Measurements from ENCODE around the gene SYNPO2L.

Gene SYNPO2L

DNA sequence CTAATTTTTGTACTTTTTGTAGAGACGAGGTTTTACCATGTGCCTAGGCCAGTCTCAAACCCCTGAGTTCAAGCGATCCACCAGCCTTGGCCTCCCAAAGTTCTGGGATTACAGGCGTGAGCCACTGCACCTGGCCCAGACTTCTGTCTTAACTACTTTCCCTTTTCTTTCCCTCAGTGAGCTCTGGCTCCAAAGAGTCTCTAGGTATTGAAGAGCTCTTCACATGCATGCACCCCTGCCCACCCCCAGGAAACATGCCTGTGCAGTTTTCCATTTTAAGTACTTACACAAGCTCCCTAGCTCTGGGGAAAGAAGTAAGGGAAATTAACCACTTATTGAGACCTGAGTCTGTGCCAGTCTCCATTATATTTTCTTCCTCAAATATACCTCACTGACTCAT, 16.5 kb downstream of the SYNPO2L start:
- Histone ChIP-seq H3K4me1 (ENCODE audit: control insufficient read depth in 1 of 2, insufficient read depth in 2 of 2, low read length in 2 of 2) (peaks cover 11 to 18% of the 10 kb centered on the region in 2 experiments), H3K27ac (ENCODE audit: low read depth, low read length) (no peak overlapping the region), H4K91ac (ENCODE audit: low read depth, low read length) (no peak overlapping the region), H2BK120ac (ENCODE audit: insufficient read depth, low read length, poor library complexity) (no peak overlapping the region), H3K4ac (ENCODE audit: low read depth, low read length) (no peak overlapping the region), H2BK12ac (ENCODE audit: low read length) (no peak overlapping the region), H3K4me3 (ENCODE audit: low read depth, low read length) (no peak overlapping the region), H4K8ac (ENCODE audit: low read depth, low read length) (no peak overlapping the region), H3K79me2 (ENCODE audit: control insufficient read depth, insufficient read depth, low read length, poor library complexity) (peaks cover 3% of the 10 kb centered on the region), H3K27me3 (ENCODE audit: insufficient read depth, low read length) (no peaks in the 10 kb centered on the region), H3K36me3 (ENCODE audit: control insufficient read depth in 1 of 2, insufficient read depth in 2 of 2, low read length in 2 of 2) (peaks cover 2% of the 10 kb centered on the region in 2 experiments), H3K9ac (ENCODE audit: low read length) (no peak overlapping the region), H3K14ac (ENCODE audit: low read length) (no peak overlapping the region), H2AK5ac (ENCODE audit: low read length) (no peak overlapping the region), H3K4me2 (ENCODE audit: low read length) (peak overlapping the region; percentile 14), H3K23ac (ENCODE audit: low read length) (no peak overlapping the region), H3K79me1 (ENCODE audit: low read length) (peaks cover 10% of the 10 kb centered on the region), H3K18ac (ENCODE audit: low read length) (no peak overlapping the region), H3K9me3 (ENCODE audit: insufficient read depth, low read depth, low read length) (no peaks in the 10 kb centered on the region), H2AFZ (ENCODE audit: insufficient read depth, low read length, poor library complexity) (no peak overlapping the region), H2BK5ac (ENCODE audit: low read depth, low read length, poor library complexity) (no peak overlapping the region), H4K12ac (ENCODE audit: low read depth, low read length) (no peak overlapping the region)
- no peak for DNase-seq
- no CpG with 5 or more reads among the region's 3 CpGs for WGBS (ENCODE audit: extremely low coverage, insufficient coverage, insufficient read length)

DNA sequence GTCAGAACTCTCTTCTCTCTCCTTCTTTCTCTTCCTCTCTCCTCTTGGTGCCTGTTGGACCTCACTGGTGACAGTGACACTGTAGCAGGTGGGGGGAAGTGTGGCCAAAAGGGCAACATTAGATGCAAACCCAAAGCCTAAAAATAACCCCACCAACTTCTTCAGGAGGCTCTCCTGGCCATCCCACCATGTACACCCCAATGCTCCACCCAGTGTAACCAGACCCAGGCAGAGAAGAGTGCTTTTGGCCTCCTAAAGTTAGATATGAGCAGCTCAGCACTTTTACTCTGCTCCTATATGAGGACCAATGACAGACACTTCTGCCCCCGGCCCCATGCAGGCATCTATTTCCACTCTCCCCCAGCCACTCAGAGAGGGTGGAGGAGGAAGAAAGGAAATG, 20.0 kb downstream of the SYNPO2L start:
- Histone ChIP-seq H4K91ac (ENCODE audit: low read depth, low read length) (no peak overlapping the region), H3K4me2 (ENCODE audit: low read length) (no peak overlapping the region), H2BK120ac (ENCODE audit: insufficient read depth, low read length, poor library complexity) (no peak overlapping the region), H3K18ac (ENCODE audit: low read length) (no peak overlapping the region), H2AK5ac (ENCODE audit: low read length) (no peak overlapping the region), H3K4me3 (ENCODE audit: low read depth, low read length) (no peak overlapping the region), H3K14ac (ENCODE audit: low read length) (no peak overlapping the region), H4K12ac (ENCODE audit: low read depth, low read length) (no peak overlapping the region), H3K27me3 (ENCODE audit: insufficient read depth, low read length) (no peaks in the 10 kb centered on the region), H3K27ac (ENCODE audit: low read depth, low read length) (no peak overlapping the region), H2BK5ac (ENCODE audit: low read depth, low read length, poor library complexity) (no peak overlapping the region), H3K23ac (ENCODE audit: low read length) (no peak overlapping the region), H2AFZ (ENCODE audit: insufficient read depth, low read length, poor library complexity) (no peak overlapping the region), H4K8ac (ENCODE audit: low read depth, low read length) (no peak overlapping the region), H3K4me1 (ENCODE audit: control insufficient read depth in 1 of 2, insufficient read depth in 2 of 2, low read length in 2 of 2) (peaks cover 0 to 4% of the 10 kb centered on the region in 2 experiments), H3K36me3 (ENCODE audit: control insufficient read depth in 1 of 2, insufficient read depth in 2 of 2, low read length in 2 of 2) (peaks cover 3% of the 10 kb centered on the region in 2 experiments), H3K4ac (ENCODE audit: low read depth, low read length) (no peak overlapping the region), H3K79me1 (ENCODE audit: low read length) (peaks cover 2% of the 10 kb centered on the region), H3K9ac (ENCODE audit: low read length) (no peak overlapping the region), H3K79me2 (ENCODE audit: control insufficient read depth, insufficient read depth, low read length, poor library complexity) (no peaks in the 10 kb centered on the region), H3K9me3 (ENCODE audit: insufficient read depth, low read depth, low read length) (no peaks in the 10 kb centered on the region), H2BK12ac (ENCODE audit: low read length) (no peak overlapping the region)
- WGBS (ENCODE audit: extremely low coverage, insufficient coverage, insufficient read length): no CpG with 5 or more reads among the region's 1 CpG
- no peak for DNase-seq

DNA sequence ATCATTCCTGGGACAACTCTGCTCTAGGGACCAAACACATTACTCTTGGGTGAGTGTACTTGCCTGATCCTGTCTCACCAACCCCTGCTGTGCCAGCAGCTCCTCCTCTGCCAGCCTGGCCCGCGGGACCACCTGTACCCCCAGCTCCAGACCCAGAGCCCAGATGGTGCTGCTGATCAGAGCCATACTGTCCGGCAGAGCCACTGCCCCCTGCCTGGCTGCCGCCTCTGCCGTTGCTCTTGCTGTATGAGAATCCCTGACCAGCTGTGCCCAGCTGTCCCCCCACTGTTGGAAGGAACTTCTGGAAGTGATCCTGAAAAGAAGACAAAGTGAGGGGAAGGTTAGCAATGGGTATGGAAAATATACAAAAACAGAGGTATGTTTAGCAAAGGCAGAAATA, 21.4 kb downstream of the SYNPO2L start:
- H3K27ac ChIP-seq (ENCODE audit: low read depth, low read length): no peak overlapping the region
- no peaks in the 10 kb centered on the region for H3K9me3 ChIP-seq (ENCODE audit: insufficient read depth, low read depth, low read length)
- H2BK120ac ChIP-seq (ENCODE audit: insufficient read depth, low read length, poor library complexity): no peak overlapping the region
- no peak overlapping the region for H3K9ac ChIP-seq (ENCODE audit: low read length)
- H2BK12ac ChIP-seq (ENCODE audit: low read length): no peak overlapping the region
- no peak overlapping the region for H3K23ac ChIP-seq (ENCODE audit: low read length)
- H4K8ac ChIP-seq (ENCODE audit: low read depth, low read length): no peak overlapping the region
- no peak overlapping the region for H3K4me2 ChIP-seq (ENCODE audit: low read length)
- H4K12ac ChIP-seq (ENCODE audit: low read depth, low read length): no peak overlapping the region
- H3K18ac ChIP-seq (ENCODE audit: low read length): no peak overlapping the region
- no peak overlapping the region for H3K4ac ChIP-seq (ENCODE audit: low read depth, low read length)
- peaks cover 3% of the 10 kb centered on the region in 2 experiments for H3K36me3 ChIP-seq (ENCODE audit: control insufficient read depth in 1 of 2, insufficient read depth in 2 of 2, low read length in 2 of 2)
- H3K4me1 ChIP-seq (ENCODE audit: control insufficient read depth in 1 of 2, insufficient read depth in 2 of 2, low read length in 2 of 2): no peaks in the 10 kb centered on the region
- no peak overlapping the region for H2AK5ac ChIP-seq (ENCODE audit: low read length)
- no CpG with 5 or more reads among the region's 5 CpGs for WGBS (ENCODE audit: extremely low coverage, insufficient coverage, insufficient read length)
- no peak overlapping the region for H2AFZ ChIP-seq (ENCODE audit: insufficient read depth, low read length, poor library complexity)
- H4K91ac ChIP-seq (ENCODE audit: low read depth, low read length): no peak overlapping the region
- DNase-seq: no peak
- H3K4me3 ChIP-seq (ENCODE audit: low read depth, low read length): no peak overlapping the region
- H3K79me1 ChIP-seq (ENCODE audit: low read length): no peaks in the 10 kb centered on the region
- H3K27me3 ChIP-seq (ENCODE audit: insufficient read depth, low read length): no peaks in the 10 kb centered on the region
- H3K14ac ChIP-seq (ENCODE audit: low read length): no peak overlapping the region
- H2BK5ac ChIP-seq (ENCODE audit: low read depth, low read length, poor library complexity): no peak overlapping the region
- H3K79me2 ChIP-seq (ENCODE audit: control insufficient read depth, insufficient read depth, low read length, poor library complexity): no peaks in the 10 kb centered on the region

DNA sequence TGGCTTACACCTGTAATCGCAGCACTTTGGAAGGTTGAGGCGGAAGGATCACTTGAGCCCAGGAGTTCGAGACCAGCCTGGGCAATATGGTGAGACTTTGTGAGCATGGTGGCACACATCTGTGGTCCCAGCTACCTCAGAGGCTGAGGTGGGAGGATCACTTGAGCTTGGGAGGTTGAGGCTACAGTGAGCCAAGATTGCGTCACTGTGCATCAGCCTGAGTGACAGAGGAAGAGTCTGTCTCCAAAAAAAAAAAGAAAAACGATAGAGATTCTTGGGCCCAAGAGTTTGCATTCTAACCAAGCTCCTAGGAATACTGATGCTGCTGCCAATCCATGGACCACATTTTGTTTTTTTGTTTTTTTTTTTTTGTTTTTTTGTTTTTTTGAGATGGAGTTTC, 26.7 kb downstream of the SYNPO2L start:
- Histone ChIP-seq H4K8ac (ENCODE audit: low read depth, low read length) (no peak overlapping the region), H3K27ac (ENCODE audit: low read depth, low read length) (no peak overlapping the region), H3K4ac (ENCODE audit: low read depth, low read length) (no peak overlapping the region), H4K91ac (ENCODE audit: low read depth, low read length) (no peak overlapping the region), H3K27me3 (ENCODE audit: insufficient read depth, low read length) (no peaks in the 10 kb centered on the region), H3K23ac (ENCODE audit: low read length) (no peak overlapping the region), H2BK120ac (ENCODE audit: insufficient read depth, low read length, poor library complexity) (no peak overlapping the region), H4K12ac (ENCODE audit: low read depth, low read length) (no peak overlapping the region), H3K79me2 (ENCODE audit: control insufficient read depth, insufficient read depth, low read length, poor library complexity) (peaks cover 7% of the 10 kb centered on the region), H3K4me2 (ENCODE audit: low read length) (no peak overlapping the region), H2AK5ac (ENCODE audit: low read length) (no peak overlapping the region), H2AFZ (ENCODE audit: insufficient read depth, low read length, poor library complexity) (no peak overlapping the region), H3K9ac (ENCODE audit: low read length) (no peak overlapping the region), H3K14ac (ENCODE audit: low read length) (no peak overlapping the region), H2BK5ac (ENCODE audit: low read depth, low read length, poor library complexity) (no peak overlapping the region), H3K4me3 (ENCODE audit: low read depth, low read length) (no peak overlapping the region), H3K9me3 (ENCODE audit: insufficient read depth, low read depth, low read length) (no peaks in the 10 kb centered on the region), H3K79me1 (ENCODE audit: low read length) (peaks cover 11% of the 10 kb centered on the region), H3K36me3 (ENCODE audit: control insufficient read depth in 1 of 2, insufficient read depth in 2 of 2, low read length in 2 of 2) (no peaks in the 10 kb centered on the region), H2BK12ac (ENCODE audit: low read length) (no peak overlapping the region), H3K18ac (ENCODE audit: low read length) (no peak overlapping the region), H3K4me1 (ENCODE audit: control insufficient read depth in 1 of 2, insufficient read depth in 2 of 2, low read length in 2 of 2) (peaks cover 0 to 3% of the 10 kb centered on the region in 2 experiments)
- WGBS (ENCODE audit: extremely low coverage, insufficient coverage, insufficient read length): no CpG with 5 or more reads among the region's 5 CpGs
- no peak for DNase-seq

Data from trophoblast cell (in vitro differentiated cells and primary cell).